Putamen (tissue), 1 donor: ENCODE results near the gene HOXA7.

Experiments
- DNase-seq: peaks from one replicate; pipeline ENCODE4 v3.0.0-alpha.2; 2016; ENCODE audit warnings: low spot score

Gene HOXA7

GRCh38 chr7:27156508-27156898 is at the start of gene HOXA7:
Gene HOXA7, minus strand, starts transcription at chr7:27156675. Its CDS starts 130 bp downstream, at chr7:27156545.
- DNase-seq, result no peak

- DNase-seq, result no peak
Measured at GRCh38 chr7:27205325-27206280, 49.1 kb upstream of the HOXA7 start.

DNA sequence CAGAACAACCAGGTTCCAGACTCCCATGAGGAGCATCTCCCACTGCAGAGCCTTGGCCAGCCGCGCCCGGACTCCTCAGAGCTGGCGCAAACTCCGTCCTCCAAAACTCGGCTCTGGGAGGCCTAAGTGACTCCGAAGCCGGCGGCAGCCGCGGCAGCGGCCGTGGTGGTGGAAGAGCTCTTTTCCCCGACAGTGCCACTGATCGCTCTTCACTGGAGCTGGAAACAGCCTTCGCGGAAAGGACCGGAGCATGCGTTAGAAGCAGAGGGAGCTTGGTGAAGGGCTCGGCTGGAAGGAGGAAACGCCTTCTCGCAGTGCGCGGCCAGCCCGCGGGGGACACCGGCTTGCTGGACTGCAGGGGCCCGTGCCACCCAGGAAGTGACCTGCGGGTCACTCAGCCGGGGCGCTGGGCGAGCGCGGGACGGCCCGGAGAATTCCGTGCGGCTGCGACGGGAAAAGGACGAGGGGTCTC is 48.4 kb upstream of the HOXA7 start:
- no peak for DNase-seq

DNA sequence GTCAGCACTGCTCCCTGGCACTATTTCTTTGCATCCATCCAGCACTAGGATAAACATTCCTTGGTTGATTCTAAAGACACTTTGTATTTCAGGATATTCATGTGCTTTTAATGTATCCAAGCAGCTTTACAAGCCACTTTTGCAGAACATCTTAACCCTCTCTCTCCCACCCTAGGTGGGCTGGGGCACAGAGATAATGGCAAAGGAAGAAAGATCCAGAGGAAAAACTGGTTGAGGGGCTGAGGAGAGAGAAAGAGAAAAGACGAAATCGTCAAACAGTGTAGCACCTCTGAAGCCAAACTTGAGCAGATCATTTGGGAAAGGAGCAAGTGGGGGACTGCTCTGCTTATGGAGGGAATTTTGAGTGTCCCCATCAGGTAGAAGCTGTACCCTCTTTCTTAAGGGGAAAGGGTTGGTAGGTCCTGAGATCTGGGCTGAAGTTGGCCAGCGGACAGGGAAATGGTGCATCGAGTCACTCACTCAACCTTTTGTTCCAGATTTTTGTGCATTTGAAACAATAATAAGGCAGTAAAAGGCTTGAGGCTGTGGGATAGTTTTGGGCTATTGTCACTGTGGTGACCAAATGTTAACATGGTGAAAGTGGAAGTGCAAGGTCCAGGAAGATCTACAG is 47.6 kb upstream of the HOXA7 start:
- no peak for DNase-seq

DNA sequence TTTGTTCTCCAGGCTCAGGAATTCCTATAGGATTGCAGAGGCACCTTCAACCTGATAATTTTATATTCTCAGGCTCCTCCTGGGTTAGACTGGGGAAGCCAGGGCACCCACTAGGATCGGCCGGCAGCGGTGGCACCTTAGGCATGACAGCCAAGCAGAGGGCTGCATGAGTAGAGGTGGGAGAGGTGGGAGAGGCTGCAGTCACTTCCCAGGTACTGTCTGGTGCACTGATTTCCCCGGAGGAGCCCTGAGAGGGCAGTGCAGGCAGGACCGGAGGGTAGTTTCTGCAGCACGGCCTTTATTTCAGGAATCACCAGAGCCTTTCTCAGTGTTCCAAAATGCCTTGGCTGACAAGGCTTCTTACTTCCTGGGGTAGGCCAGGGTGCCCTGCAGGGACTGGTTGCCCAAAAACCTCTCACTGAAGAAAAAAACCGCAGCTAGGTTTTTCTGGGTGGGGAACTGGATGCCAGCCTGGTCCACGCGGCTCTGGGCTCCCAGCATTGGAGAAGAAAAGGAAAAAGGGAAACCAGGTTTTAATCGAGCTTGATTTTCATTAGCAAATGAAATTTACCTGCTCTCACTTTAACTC is 47.0 kb upstream of the HOXA7 start:
- DNase-seq, result no peak

DNA sequence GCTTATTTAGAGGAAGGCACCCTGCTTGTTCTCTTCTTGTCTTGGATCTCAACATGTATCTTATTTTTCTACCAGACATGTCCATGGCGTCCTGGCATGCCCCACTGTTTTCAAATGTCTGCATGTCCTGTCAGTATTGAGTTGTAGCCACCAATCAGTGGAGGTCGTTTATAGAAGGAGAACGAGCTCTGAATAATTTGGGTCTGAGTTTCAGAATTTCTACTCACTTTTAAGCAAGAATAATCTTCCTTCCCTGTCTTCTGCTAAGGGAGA is 46.3 kb upstream of the HOXA7 start:
- no peak for DNase-seq

- DNase-seq, result no peak
Measured at GRCh38 chr7:27202018-27202861, 45.8 kb upstream of the HOXA7 start.

- no peak for DNase-seq
Measured at GRCh38 chr7:27201580-27202017, 45.1 kb upstream of the HOXA7 start.

DNA sequence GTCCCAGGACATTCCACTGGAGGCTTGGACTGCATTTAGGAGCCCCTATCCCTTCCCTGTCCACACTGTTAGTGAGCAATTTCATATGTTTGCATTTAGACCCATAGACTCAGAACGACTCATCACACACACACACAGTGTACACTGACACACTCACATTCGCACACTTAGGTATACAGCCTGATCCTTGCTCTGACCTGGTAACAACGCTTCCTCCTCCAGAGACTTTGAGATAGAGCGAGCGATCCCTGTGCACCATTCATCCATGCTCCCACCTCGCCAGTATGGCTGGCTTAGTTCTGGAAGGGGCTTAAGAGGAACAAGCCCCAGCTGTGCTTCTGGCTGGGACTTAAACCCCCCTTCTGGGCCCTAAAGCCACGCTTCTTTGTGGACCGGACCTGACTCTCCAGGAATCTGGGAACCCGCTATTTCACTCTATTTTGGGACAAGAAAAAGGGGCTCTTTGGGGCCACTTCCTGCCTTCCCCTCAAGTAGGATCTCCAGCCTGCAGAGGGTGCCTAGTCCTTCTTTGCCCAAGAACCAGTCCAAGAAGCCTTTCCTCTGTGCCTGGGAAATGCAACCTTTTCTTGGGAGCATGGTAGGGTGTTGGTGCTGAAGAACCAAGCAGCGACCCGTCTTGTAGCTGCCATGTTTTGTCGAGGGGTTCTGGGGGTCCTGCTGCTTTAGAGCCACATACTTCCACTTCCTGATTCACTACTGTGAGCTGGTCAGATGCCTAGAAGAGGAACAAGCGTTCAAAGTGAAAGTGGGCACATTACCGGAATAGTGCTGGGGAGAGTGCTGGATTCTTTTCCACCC is 44.5 kb upstream of the HOXA7 start:
- no peak for DNase-seq

DNA sequence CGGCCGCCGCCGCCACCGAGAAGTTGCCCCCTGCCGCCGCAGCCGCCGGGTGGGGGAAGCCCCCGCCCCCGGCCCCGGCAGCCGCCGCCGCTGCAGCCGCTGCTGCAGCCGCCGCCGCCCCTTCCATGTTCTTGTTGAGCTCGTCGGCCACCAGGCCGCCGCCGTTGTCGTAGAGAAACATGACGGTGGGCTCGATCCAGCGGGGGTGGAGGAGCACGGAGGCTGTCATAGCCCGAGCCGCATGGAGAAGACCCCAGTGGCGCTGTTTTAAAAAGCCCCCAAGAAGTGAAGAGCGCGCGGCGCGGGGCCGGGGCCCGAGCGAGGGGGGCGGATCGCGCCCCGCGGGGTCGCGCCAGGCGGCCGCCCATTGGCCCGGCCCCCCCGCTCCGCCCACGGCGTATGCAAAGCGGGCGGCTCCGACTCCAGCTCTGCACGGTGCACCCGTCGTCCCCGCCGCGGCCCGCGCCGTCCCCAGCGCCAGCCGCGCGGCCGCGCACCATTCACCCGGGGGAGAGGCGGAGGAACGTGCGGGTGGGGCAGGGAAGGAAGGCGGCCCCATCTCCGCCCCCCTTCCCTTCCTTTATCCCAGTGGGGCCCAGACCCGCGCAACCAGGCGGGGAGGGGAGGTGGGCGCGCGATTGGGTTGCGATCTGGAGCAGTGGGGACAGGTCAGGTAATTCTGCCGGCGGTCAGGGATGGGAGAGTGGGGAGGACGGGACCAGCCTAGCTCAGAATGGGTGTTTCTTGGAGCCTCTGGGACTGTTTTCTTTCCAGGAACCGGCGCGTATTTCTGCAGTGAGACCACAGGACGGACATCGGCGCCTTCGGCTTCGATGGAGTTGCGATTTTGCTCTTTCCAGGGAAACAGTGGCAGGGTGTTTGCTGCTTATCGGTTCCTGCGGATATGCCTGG is 43.6 kb upstream of the HOXA7 start, which contains the start of gene HOXA13:
Gene HOXA13, minus strand, starts transcription at position 243 of the 912 bp plus-strand sequence. Its CDS starts 14 bp downstream, at position 229.
- no peak for DNase-seq

- DNase-seq, result no peak
Measured at GRCh38 chr7:27198871-27199801, 42.7 kb upstream of the HOXA7 start.

DNA sequence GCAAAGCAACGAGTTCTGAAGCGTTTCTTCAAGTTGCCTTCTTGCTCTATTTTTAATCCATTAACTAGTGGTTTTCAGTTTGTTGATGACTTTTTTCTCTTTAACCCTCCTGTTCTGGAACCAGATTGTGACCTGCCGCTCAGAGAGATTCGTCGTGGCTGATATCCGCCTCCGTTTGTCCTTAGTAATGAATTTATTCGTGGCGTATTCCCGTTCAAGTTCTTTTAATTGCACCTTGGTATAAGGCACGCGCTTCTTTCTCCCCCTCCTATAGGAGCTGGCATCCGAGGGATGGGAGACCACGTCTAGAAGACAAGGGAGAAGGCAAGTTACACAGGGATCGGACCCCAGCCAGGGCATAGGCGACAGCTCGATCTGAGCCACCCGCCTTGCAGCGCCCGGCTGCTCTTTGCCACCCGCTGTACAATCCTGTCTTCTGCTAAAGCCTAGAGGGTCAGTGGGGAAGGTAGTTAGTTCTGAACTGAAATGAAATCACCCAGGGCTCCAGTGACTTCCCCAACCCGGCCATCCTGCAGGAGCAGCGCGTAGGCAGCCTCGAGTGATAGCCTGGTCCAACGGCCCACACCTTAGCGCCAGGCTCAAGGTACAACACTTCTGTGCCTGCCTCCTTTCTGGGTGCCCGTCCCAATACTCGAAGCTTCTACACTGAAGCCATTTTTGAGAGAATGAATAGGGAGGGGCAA is 41.8 kb upstream of the HOXA7 start:
- no peak for DNase-seq

DNA sequence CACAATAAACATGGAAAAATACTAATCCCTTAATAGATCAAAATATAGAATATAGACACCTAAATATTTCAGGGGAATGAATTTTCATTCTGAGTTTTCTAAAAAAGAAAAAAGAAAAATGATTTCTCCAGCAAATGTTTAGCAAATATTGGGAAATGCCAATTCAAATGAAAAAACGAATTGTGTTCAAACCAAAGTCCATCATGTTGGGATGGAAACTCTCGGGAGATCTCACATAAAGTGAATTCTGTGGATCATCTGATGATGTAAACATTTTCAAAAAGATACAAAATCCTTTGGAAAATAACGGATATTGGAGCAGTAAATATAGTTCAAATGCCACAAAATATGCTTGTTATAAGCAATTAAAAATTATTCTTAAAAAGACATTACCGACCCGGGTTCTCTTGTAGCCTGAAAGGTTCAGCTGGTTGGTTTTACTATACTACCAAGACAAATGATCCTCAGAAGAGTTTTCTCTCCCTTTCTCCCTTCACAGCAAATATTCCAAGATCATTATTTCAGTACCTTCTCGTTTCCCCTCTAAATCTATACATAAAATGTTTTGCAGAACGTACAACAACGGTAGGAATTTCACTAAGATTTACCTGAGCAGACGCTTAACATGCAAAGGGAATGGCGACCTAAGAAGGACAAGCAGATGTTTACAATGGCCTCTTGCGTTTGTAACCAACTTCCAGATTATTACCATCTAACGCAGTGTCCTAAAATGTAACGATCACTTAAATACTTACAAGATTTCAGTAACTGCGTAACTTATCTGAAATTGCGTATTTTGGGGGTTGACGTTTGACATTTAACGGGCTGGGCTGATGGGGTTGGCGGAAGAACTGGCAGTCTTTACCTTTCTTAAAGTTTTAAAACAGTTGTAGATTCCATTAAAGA is 40.9 kb upstream of the HOXA7 start:
- DNase-seq, result no peak

DNA sequence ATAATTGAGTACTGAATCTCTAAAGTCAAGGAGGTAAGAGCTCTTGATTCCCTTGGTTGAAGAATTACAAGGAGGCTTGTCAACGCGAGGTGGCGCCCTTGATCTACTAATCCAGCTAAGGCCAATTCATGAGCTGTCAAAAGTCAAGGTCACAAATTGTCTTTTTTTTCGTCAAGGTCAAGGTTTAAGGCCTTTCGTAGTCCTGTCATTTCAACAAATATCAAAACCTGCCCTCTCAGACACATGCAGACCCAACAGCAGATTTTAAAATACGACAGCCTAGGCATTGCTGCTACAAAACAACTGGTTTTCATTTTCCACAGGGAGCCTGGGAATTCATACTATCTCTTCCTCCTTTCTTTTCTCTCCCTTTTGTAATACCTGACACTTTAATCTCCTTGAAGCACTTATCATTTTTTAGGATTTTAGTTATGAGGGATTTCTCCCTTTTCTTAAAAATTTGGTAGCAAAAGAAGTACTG is 39.9 kb upstream of the HOXA7 start:
- peak; percentile 70 for DNase-seq

GRCh38 chr7:27194686-27195379 is 38.4 kb upstream of the HOXA7 start:
- no peak for DNase-seq

DNA sequence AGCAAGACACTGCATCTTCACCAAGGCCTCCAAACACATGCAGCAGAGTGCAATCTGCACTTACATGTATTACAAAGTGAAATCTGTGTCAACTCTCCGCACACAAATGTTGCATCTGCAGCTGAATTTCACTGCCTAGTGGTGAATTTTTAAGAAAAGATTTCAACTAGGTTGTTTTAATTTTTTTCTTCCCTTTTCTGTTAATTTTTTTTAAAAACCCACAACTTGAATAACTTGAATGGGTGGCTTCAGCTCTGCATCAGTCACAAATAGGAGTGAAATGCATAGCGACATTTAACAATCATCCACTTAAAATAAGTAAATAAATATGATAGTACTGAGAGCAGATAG is 37.5 kb upstream of the HOXA7 start:
- DNase-seq, result no peak
